ENCODE results near the gene NR3C2. TPM values are rescaled to one million over a fixed set of nuclear protein-coding genes. Genes with fewer than 3 reads are reported as not detected.
A peak's percentile ranks its signal among the peaks of the same experiment; 100 is the strongest.

The NR3C2 gene
- total and polyA plus RNA-seq, 2 donors: 0.52 to 1.8 TPM

- Histone ChIP-seq H3K27ac (ENCODE audit: low read depth in 1 of 2, low read length in 1 of 2) (no peak overlapping the region), H3K4me3 (ENCODE audit: low read length in 2 of 2) (no peak overlapping the region), H3K36me3 (ENCODE audit: control insufficient read depth in 2 of 2, insufficient read depth in 2 of 2, low read length in 1 of 2) (peaks cover 0 to 10% of the 10 kb centered on the region in 2 donors), H3K4me1 (ENCODE audit: control insufficient read depth in 2 of 2, insufficient read depth in 2 of 2, low read length in 2 of 2) (no peaks in the 10 kb centered on the region), H3K9me3 (ENCODE audit: control insufficient read depth in 2 of 2, insufficient read depth in 1 of 2, low read length in 1 of 2) (peaks cover 0 to 3% of the 10 kb centered on the region in 2 donors), H3K27me3 (ENCODE audit: control insufficient read depth in 2 of 2, insufficient read depth in 1 of 2, low read length in 1 of 2) (no peaks in the 10 kb centered on the region)
- DNase-seq (ENCODE audit: low read depth in 6 of 9, low spot score in 9 of 9): no peak
- 91% methylated on average over 13 of the region's 13 CpGs for WGBS
Measured at GRCh38 chr4:148068065-148068911, 373.9 kb downstream of the NR3C2 start.

DNA sequence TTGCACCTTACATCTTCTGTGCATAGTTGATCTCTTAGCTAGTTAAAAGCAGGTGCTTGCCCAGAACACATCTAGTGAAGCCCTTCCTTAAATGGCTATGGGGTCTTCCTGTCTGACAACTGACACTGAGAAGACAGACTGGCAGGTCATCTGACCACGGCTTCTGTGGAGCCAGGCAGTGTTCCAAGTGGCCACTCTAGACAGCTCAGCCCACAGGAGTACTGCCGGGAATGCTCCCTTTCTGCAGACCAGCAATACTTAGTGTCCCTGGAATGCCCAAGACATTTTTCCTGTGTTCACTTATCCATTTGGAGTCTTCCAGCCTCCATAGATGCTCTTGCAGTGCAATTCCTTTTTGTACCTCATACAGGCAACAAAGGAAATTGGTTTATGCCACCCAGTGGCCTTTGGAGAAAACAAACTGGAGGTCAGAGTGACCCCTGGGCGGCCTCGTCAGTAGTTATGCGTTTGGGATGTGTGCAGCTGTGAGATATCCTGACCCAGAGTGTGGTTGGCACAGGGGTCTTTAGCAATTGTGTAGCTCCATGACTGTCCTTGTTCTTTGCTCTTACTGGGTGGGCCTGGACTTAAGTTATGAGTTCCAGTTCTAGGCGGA lies 374.8 kb downstream of the NR3C2 start:
- Histone ChIP-seq H3K4me1 (ENCODE audit: control insufficient read depth in 2 of 2, insufficient read depth in 2 of 2, low read length in 2 of 2) (no peaks in the 10 kb centered on the region), H3K27ac (ENCODE audit: low read depth in 1 of 2, low read length in 1 of 2) (no peak overlapping the region), H3K27me3 (ENCODE audit: control insufficient read depth in 2 of 2, insufficient read depth in 1 of 2, low read length in 1 of 2) (no peaks in the 10 kb centered on the region), H3K36me3 (ENCODE audit: control insufficient read depth in 2 of 2, insufficient read depth in 2 of 2, low read length in 1 of 2) (peaks cover 0 to 4% of the 10 kb centered on the region in 2 donors), H3K9me3 (ENCODE audit: control insufficient read depth in 2 of 2, insufficient read depth in 1 of 2, low read length in 1 of 2) (no peaks in the 10 kb centered on the region), H3K4me3 (ENCODE audit: low read length in 2 of 2) (no peak overlapping the region)
- WGBS: 97% methylated on average over 6 of the region's 6 CpGs
- DNase-seq (ENCODE audit: low read depth in 6 of 9, low spot score in 9 of 9): no peak

DNA sequence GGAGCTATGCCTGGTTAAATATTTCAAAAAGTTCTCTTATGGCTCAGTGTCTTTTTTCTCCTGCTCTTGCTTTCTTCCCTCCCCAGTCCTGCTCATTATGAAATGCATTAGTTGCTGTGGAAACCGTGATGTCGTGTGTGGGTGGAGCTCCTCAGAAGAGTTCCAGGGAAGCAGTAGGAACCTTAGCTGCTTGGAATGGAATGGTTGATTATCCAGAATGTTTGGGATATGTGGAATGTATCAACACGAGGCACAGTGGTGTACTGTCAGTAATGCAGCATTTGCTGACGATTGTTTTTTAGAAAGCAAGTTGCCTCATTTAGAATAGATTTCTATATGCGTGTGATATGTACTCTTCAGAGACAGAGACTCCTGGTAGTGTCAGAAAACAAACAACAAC lies 377.1 kb downstream of the NR3C2 start:
- WGBS: 97% methylated on average over 5 of the region's 5 CpGs
- DNase-seq (ENCODE audit: low read depth in 6 of 9, low spot score in 9 of 9): no peak
- no peaks in the 10 kb centered on the region for H3K9me3 ChIP-seq (ENCODE audit: control insufficient read depth in 2 of 2, insufficient read depth in 1 of 2, low read length in 1 of 2)

GRCh38 chr4:148064451-148064850 lies 377.8 kb downstream of the NR3C2 start:
- H3K27ac ChIP-seq (ENCODE audit: low read depth in 1 of 2, low read length in 1 of 2): no peak overlapping the region
- no peak for DNase-seq (ENCODE audit: low read depth in 6 of 9, low spot score in 9 of 9)
- no peaks in the 10 kb centered on the region for H3K36me3 ChIP-seq (ENCODE audit: control insufficient read depth in 2 of 2, insufficient read depth in 2 of 2, low read length in 1 of 2)
- H3K4me1 ChIP-seq (ENCODE audit: control insufficient read depth in 2 of 2, insufficient read depth in 2 of 2, low read length in 2 of 2): peaks cover 0 to 13% of the 10 kb centered on the region in 2 donors
- WGBS: 92% methylated on average over 9 of the region's 9 CpGs
- H3K9me3 ChIP-seq (ENCODE audit: control insufficient read depth in 2 of 2, insufficient read depth in 1 of 2, low read length in 1 of 2): no peaks in the 10 kb centered on the region
- no peaks in the 10 kb centered on the region for H3K27me3 ChIP-seq (ENCODE audit: control insufficient read depth in 2 of 2, insufficient read depth in 1 of 2, low read length in 1 of 2)
- no peak overlapping the region for H3K4me3 ChIP-seq (ENCODE audit: low read length in 2 of 2)

More for the DNA sequence above, 377.1 kb downstream of the NR3C2 start:
- Histone ChIP-seq H3K27ac (ENCODE audit: low read depth in 1 of 2, low read length in 1 of 2) (no peak overlapping the region), H3K4me1 (ENCODE audit: control insufficient read depth in 2 of 2, insufficient read depth in 2 of 2, low read length in 2 of 2) (peaks cover 0 to 9% of the 10 kb centered on the region in 2 donors), H3K36me3 (ENCODE audit: control insufficient read depth in 2 of 2, insufficient read depth in 2 of 2, low read length in 1 of 2) (no peaks in the 10 kb centered on the region), H3K27me3 (ENCODE audit: control insufficient read depth in 2 of 2, insufficient read depth in 1 of 2, low read length in 1 of 2) (no peaks in the 10 kb centered on the region), H3K4me3 (ENCODE audit: low read length in 2 of 2) (no peak overlapping the region)

- WGBS: 96% methylated on average over 10 of the region's 10 CpGs
- Histone ChIP-seq H3K27me3 (ENCODE audit: control insufficient read depth in 2 of 2, insufficient read depth in 1 of 2, low read length in 1 of 2) (no peaks in the 10 kb centered on the region), H3K4me3 (ENCODE audit: low read length in 2 of 2) (no peak overlapping the region), H3K9me3 (ENCODE audit: control insufficient read depth in 2 of 2, insufficient read depth in 1 of 2, low read length in 1 of 2) (no peaks in the 10 kb centered on the region), H3K36me3 (ENCODE audit: control insufficient read depth in 2 of 2, insufficient read depth in 2 of 2, low read length in 1 of 2) (no peaks in the 10 kb centered on the region), H3K4me1 (ENCODE audit: control insufficient read depth in 2 of 2, insufficient read depth in 2 of 2, low read length in 2 of 2) (peaks cover 0 to 13% of the 10 kb centered on the region in 2 donors), H3K27ac (ENCODE audit: low read depth in 1 of 2, low read length in 1 of 2) (no peak overlapping the region)
- DNase-seq (ENCODE audit: low read depth in 6 of 9, low spot score in 9 of 9): no peak
Measured at GRCh38 chr4:148062301-148062950, 379.8 kb downstream of the NR3C2 start.

- H3K36me3 ChIP-seq (ENCODE audit: control insufficient read depth in 2 of 2, insufficient read depth in 2 of 2, low read length in 1 of 2): no peaks in the 10 kb centered on the region
- WGBS: 83% methylated on average over 8 of the region's 8 CpGs
- H3K4me1 ChIP-seq (ENCODE audit: control insufficient read depth in 2 of 2, insufficient read depth in 2 of 2, low read length in 2 of 2): peaks cover 0 to 17% of the 10 kb centered on the region in 2 donors
- H3K27me3 ChIP-seq (ENCODE audit: control insufficient read depth in 2 of 2, insufficient read depth in 1 of 2, low read length in 1 of 2): no peaks in the 10 kb centered on the region
- DNase-seq (ENCODE audit: low read depth in 6 of 9, low spot score in 9 of 9): no peak
- no peak overlapping the region for H3K4me3 ChIP-seq (ENCODE audit: low read length in 2 of 2)
- no peaks in the 10 kb centered on the region for H3K9me3 ChIP-seq (ENCODE audit: control insufficient read depth in 2 of 2, insufficient read depth in 1 of 2, low read length in 1 of 2)
- no peak overlapping the region for H3K27ac ChIP-seq (ENCODE audit: low read depth in 1 of 2, low read length in 1 of 2)
Measured at GRCh38 chr4:148061795-148062194, 380.4 kb downstream of the NR3C2 start.

DNA sequence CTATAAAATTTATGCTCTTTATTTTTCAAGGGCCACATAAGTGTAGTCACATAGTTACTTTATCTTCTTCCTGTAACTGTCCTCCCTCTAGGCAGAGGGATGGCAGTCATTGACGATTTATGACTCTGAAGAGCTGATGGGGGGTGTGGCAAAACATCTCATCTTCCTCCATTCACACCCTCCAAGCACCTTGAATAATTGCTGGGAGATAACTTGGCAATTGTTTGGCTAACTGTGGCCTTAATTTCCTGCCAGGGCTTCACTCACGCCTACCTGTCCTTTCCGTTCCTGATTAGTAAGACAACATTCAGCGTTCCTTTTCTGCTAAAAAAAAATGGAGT lies 381.1 kb downstream of the NR3C2 start:
- H3K36me3 ChIP-seq (ENCODE audit: control insufficient read depth in 2 of 2, insufficient read depth in 2 of 2, low read length in 1 of 2): no peaks in the 10 kb centered on the region
- no peak overlapping the region for H3K4me3 ChIP-seq (ENCODE audit: low read length in 2 of 2)
- H3K27me3 ChIP-seq (ENCODE audit: control insufficient read depth in 2 of 2, insufficient read depth in 1 of 2, low read length in 1 of 2): no peaks in the 10 kb centered on the region
- WGBS: 65% methylated on average over 4 of the region's 4 CpGs
- peak overlapping the region in 1 of 2 donors; percentile 61 for H3K27ac ChIP-seq (ENCODE audit: low read depth in 1 of 2, low read length in 1 of 2)
- DNase-seq (ENCODE audit: low read depth in 6 of 9, low spot score in 9 of 9): peak in 1 of 9 donors; percentile 10
- H3K4me1 ChIP-seq (ENCODE audit: control insufficient read depth in 2 of 2, insufficient read depth in 2 of 2, low read length in 2 of 2): peaks cover 0 to 18% of the 10 kb centered on the region in 2 donors
- H3K9me3 ChIP-seq (ENCODE audit: control insufficient read depth in 2 of 2, insufficient read depth in 1 of 2, low read length in 1 of 2): no peaks in the 10 kb centered on the region

DNA sequence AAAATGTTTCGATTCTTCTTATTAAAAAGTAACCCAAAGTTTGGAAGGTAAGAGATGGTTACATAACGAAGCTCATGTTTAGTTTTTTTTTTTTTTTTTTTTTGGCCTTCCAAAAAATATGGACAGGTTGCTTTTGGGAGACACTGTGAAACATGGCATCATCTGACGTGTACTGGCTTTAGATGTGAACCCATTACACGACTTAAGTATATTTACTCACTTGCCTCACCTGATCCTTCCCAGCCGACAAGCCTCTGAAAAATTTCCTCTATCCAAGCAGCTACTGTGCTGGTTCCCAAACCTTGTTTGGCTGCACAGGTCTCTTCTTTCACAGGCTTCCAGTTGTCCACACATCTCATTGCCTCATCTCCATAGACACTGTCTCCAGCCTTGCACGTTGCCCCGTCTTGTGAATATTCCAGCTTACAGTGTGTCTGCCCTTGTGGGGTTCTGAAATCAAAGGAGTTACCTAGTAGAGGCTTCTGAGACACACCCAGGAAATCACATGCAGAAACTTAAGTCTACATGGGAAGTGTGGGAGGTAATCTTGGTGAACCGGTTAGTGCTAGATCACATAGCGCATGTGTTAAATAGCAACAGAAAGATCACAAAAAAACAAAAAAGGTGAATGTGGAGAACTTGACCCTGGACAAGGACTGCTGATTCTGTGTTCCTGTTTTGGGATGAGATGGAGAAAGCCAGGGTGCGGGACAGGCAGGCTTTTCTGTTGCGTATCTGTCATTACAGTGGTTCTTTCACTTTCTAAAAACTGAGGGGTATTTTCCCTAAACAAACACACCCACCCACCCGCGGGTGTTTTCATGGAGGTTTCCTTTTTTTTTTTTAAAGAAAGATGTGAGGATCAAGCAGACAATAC lies 381.7 kb downstream of the NR3C2 start:
- Histone ChIP-seq H3K4me3 (ENCODE audit: low read length in 2 of 2) (no peak overlapping the region), H3K4me1 (ENCODE audit: control insufficient read depth in 2 of 2, insufficient read depth in 2 of 2, low read length in 2 of 2) (peaks cover 0 to 18% of the 10 kb centered on the region in 2 donors), H3K9me3 (ENCODE audit: control insufficient read depth in 2 of 2, insufficient read depth in 1 of 2, low read length in 1 of 2) (no peaks in the 10 kb centered on the region), H3K27ac (ENCODE audit: low read depth in 1 of 2, low read length in 1 of 2) (peak overlapping the region; percentile 61 to 84), H3K36me3 (ENCODE audit: control insufficient read depth in 2 of 2, insufficient read depth in 2 of 2, low read length in 1 of 2) (no peaks in the 10 kb centered on the region), H3K27me3 (ENCODE audit: control insufficient read depth in 2 of 2, insufficient read depth in 1 of 2, low read length in 1 of 2) (no peaks in the 10 kb centered on the region)
- peak in 7 of 9 donors; percentile 8 to 70 (median 25) for DNase-seq (ENCODE audit: low read depth in 6 of 9, low spot score in 9 of 9)
- 78% methylated on average over 13 of the region's 13 CpGs for WGBS

Data from thymus (tissue), 11 donors.